NCI-H345 (cell line): ENCODE data around the gene LRCH1.
A peak's percentile ranks its signal among the peaks of the same experiment; 100 is the strongest.

Experiments
- DNase-seq: peaks from one replicate; lab custom pipeline; 2025; lab: John Stamatoyannopoulos, UW

The LRCH1 gene

DNA sequence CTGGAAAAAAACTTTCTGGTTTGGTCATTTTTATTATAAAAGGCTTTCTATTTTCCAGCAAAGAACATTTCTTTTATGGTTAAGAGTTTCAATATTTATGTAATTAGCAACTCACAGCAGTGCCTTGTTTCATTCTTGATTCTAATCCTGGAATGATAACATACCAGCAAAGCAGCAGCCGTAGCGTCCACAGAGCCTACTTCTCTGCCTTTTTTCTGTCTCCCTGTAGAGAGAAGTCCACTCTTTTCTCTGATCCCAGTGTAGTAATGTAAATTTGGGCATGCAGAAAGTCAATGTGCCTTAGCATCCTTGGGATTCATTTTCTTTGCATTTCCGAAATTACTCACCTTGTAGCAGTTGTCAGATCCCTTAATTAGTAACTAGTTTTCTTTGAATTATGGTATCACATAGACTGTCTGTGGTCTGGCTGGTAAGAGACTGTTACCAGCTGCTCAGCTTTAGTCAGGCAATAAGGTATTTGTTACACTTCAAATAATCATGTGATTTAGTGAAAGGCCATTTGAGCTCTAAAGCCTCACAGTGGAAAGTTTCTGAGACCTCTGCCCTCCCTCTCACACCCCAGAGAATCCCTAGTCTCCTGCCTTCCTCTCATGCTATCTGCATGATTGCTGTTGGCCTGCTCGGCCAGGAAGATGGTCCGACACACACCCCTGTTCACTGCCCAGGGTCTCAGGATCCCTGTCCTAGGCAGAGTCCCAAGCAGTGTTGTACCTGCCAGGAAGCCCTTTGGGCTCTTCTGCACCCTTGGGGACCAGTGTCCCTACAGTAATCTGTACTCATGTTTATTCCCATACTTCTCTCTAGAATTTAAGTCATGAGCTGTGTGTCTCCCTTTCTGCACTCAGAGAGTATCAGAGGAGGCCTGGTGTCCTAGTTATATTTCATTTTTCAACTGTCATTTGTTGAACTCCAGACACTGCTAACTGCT is 86.3 kb downstream of the LRCH1 start:
- no peak for DNase-seq

DNA sequence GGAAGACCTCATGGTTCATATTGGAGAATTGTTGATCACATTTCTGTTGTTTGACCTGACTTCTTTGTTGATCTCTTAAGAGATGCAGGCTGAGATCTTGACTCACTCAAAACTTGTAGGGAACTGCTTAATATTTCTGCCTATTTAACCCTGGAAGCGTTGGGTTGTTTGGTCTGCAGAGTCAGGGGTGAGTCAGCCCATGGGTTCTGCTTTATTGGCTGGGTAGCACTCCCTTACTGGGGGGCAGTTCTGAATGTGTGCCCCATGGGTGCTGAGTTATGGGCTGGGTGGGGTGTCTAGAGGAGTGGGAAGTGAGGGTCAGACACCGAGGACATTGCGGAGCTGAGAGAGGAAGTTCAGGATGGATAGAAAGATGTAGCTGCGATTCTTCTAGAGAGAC is 87.9 kb downstream of the LRCH1 start:
- DNase-seq, result no peak

DNA sequence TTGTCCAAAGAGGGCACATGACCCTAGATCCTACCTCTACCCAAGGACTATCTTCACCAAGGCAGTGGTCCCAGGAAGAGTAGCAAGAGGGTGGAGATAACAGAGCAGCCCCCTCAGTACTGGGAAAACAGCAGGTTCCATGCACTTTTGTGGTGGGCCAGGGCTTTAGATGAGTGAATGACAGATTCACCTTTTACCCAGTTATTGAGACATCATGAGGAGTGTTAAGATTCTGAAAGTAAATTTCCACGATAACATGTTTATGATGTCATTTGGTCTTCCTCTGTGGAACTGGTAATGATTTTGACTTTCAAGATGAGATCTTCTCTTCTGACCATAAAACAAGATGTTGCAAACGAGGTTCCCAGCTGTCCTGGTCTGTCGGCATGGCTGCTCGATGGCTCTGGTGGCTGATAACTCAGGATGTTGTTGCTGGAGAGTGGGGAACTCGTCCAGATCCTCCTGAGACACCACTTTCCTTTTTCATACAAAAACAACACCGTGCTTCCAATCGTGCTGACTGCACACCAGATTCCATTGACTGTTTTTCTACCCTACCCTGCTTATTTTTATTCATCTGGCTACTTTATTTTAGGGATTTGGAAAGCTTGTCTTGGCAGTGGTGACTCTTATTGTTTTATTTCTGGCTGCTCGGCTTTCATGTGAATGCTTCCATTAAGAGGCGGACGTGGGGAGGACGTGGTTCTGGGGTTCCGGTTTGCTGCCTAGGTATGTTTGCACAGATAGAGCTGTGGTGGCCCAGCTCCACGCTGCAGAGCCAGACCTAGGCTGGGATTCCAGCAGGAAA is 88.5 kb downstream of the LRCH1 start:
- no peak for DNase-seq

DNA sequence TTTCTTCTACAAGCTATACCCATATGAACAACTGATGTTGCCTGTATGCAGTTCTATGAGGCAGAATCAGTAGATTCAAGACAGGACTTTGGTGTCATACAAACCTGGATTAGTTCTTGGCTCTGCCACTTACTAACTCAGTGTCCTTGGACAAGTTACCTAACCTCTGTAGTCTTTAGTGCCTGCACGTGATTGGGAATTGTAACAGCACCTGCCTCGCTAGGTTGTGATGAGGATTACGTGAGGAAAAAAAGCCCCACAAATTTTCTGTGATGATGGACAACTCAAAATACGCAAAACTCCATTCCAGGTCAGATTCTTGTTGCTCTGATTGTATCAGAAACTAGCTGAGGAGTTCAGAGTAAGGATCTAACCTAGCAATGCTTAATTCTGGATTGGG is 89.3 kb downstream of the LRCH1 start:
- no peak for DNase-seq

DNA sequence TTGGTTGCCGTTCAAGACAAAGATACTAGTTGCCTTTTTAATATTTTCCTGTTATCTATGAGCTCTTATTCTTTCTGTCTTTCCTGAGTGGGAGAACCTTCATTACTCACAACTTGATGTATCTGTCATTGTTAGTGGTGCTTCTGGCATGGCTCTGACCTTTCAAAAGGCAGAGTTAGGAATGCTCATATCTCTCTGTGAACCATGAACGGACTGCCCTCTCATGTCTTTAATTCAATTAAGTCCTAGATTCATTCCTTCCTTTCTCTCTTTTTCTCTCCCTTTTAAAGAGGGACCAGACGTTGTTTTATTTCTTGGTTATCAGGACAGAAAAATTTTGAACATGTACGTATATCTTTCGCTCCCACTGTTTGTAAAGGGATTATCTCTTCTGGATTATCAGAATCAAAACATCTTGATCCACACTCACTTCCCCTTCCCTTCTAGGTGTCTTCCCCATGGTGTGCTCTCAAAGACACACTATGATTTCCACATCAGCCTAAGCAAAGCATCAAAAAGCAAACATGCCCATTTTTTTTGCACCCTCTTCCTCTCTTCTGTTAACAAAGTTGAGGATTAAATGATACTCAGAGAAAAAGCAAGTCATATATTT is 90.3 kb downstream of the LRCH1 start:
- DNase-seq, result no peak

DNA sequence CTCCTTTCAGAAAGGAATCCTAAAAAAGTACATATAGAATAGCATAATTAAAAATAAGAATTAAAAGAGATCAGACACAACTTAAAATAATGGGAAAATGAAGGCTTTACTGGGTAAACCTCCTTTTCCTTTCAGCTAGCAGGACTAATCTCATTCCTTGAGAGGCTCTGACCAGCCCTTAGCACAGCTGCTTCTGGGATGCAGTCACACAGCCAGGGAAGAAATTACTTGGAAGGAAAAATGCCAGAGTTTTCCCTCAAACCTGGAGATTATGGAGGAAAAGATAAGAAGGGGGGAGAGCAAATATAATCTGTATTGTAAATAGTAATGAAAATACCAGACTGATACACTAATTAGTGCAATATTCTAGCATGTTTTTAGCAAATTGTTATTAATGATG is 91.8 kb downstream of the LRCH1 start:
- no peak for DNase-seq

DNA sequence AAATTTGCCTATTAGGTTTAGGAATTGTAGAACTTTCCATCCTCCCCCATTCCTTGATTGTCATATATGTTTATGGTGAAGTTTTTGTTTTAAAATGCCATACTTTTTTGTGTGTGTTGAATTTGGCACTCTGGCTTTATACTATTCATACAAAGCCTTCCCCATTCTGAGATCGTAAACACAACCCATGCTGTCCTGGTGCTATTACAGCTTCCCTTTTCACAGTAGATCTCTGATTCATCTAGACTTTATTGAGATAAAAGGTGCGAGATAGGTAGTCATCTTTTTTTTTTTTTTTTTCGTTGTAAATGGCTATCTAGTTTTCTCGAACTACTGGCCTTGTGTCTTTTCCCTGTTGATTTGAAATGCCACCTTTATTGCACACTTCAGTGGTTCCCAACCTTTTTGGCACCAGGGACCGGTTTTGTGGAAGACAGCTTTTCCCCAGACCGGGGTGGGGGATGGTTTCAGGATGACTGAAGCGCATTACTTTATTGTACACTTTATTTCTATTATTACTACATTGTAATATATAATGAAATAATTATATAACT is 94.6 kb downstream of the LRCH1 start:
- DNase-seq, result no peak

DNA sequence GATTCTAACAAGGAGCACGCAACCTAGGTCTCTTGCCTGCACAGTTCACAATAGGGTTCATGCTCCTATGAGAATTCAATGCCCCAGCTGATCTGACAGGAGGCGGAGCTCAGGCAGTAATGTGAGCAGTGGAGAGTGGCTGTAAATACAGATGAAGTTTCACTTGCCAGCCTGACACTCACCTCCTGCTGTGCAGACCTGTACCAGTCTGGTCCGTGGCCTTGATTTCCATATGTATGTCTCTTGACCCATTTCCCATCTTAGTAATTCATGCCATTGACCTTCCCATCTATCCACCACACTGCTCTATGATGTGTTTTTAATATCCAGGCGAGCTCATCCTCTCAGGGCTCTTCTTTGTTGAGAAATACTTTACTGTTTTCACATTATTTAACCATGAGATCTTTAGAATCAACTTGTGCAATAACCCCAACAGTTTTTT is 95.2 kb downstream of the LRCH1 start:
- DNase-seq, result peak; percentile 67

DNA sequence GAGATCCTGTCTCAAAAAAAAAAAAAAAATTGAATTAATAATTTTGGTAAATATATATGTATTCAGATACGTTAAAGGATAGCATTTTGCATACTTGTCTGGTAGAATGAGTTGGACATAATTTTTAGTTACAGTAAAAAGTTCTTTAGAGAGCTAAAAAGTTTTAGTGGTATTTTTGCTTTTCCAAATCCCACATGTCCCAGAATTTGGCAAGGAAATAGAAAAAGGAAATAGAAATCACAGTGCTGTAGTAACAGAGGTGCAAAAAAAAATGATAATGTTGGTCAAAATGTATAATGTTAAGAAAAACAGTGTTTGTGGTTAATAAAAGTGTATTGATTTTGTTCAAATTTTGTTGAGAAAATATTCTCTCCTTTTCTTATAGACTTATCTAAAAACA is 96.8 kb downstream of the LRCH1 start:
- DNase-seq, result no peak

DNA sequence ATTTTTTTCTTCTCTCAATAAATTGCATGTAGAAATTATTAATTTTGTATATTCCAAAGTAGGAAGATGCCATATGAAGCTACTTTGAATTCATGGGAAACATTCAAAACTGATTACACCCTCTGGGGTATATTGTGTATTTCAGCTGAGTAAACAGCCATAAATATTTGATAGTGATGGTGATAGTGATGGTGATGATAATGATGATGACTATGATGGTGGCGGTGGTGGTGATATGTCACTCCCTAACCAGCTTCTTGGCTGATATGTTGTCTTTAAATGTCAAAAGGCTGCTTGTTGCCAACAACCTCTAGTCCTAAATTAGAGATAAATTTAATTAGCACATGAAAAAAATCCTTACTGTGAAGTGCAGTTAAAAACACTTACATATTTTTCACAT is 102.0 kb downstream of the LRCH1 start:
- no peak for DNase-seq

DNA sequence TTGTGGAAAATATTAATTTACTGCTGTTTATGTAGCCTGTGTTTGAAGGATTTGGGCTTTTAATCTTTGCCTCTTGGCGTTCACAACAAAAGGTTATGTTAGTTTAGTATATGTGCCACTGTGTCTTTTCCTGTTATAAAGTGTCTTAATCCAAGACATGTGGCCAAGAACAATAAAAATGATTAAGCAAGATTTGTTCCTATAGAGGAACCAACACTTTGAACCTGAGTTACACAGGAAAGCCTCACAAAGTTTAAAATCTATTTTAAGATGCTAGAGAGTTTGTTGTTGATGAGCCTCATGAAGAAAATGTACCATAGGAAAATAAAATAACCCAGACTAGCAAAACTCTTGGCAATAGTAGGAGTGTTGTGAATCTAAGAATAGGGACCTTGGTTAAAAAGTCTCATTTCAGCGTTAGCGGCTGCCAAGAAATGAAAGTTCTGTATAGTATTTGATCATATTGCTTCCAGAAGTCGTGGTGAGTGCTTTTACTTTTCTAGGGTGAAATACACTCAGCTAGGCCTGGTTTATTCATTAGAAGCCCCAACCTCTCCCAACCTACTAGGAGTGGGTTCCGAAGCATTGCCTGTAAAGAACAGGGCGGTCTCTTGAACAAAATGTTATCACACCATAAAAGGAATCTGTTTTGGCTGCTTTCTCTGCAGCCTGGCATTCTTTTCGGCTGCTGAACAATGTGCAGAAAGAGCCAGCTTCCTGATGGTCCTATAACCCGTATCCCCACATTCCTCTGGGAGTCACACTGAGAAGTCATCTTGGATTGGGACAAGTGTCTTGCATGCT is 102.6 kb downstream of the LRCH1 start:
- DNase-seq, result no peak

DNA sequence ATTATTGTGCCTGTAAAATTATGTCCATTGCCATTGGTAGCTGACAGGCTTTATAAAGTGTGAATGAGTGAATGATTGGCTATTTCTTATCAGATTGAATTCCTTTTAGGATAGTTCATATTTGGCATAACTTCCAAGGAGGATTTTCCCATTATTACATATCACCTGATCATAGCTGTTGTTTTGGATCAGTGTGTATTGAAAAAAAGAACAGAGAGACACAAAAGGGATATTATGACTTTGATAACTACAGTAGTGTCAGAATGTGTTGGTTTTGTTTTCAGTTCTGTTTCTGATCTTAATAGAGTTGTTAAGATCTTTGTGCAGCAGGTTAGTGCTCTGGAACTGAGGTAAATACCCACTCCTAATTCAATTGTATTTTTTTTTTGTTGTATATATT is 103.8 kb downstream of the LRCH1 start:
- no peak for DNase-seq

DNA sequence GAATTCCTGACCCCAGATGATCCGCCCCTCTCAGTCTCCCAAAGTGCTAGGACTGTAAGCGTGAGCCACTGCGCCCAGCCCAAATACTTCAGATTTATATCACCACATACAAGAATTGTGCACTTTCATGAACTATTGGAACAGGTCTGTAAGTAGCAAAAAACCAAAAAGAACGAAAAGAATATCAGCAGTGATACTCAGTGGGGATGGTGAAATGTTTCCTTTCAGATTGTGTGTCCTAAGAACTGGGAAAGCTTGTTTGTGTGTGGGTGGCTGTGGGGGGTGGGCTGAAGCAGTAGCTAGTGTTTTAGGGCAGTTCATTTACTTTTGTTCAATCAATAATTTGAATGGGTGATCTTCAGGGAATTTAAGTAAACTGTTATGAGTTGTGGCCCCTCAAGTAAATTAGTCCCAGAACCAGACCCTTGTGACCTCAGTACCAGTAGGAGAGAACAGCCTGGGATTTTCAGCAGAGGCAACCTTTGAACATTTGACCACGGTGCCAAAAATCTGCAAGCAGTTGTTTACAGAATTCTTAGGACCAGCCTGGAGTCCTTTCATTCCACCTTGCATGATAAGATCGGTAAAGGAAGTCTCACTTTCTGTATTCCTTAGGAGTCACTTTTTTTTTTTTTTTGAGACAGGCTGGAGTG is 106.6 kb downstream of the LRCH1 start:
- no peak for DNase-seq

DNA sequence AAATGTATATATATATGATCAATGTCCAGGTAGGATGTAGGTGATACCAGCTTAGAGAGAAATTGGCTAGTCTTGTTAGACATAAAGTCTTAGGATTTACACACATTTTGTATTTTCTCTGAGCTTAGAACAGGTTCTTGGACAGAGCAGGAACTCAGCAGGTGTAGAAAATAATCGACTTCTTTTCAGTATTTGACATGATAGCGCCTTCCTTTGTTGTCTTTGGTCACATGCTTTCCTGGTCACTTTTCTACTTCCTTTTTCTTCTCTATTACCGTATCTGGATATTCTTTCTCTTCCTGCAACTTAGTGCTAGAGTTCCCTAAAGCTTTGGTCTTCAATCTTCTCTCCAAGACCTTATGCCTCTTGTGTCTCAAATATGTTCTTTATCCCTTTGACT is 107.4 kb downstream of the LRCH1 start:
- DNase-seq, result no peak

DNA sequence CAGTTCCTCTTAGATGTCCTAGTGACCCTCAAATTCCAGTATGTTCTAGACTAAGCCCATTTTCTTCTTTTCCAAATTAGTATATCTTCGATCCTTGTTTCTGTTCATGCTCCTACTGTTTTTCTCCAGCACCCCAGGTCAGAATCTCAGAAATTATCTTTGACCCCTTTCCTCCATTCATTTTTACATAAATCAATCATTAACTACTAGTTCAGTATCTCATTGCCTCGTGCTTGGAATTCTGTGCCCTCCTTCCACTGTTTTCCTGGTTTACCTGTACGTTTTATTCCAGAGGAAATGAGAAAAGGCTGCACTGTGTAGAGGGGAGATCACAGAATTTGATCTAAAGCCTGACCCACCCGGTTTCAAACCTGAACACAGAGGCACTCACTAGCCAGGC is 107.9 kb downstream of the LRCH1 start:
- no peak for DNase-seq

DNA sequence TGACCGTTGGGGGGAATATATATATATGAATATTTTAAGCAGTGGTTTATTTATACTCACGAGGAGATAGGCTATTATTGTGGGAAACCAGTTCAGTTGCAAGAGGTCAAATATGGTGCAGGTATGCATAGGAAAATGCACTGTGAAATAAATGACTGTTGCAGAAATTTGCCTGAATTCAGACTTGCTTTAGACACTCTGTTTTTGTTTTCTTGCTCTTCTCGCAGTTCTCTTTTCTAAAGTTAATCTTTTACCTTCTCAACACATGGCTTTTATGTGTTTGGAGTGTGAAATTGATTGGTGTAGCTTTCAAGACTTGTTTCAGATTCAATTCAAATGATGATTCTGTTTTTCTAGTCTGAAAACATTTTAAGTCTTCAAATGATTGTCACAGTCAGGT is 109.7 kb downstream of the LRCH1 start:
- no peak for DNase-seq

DNA sequence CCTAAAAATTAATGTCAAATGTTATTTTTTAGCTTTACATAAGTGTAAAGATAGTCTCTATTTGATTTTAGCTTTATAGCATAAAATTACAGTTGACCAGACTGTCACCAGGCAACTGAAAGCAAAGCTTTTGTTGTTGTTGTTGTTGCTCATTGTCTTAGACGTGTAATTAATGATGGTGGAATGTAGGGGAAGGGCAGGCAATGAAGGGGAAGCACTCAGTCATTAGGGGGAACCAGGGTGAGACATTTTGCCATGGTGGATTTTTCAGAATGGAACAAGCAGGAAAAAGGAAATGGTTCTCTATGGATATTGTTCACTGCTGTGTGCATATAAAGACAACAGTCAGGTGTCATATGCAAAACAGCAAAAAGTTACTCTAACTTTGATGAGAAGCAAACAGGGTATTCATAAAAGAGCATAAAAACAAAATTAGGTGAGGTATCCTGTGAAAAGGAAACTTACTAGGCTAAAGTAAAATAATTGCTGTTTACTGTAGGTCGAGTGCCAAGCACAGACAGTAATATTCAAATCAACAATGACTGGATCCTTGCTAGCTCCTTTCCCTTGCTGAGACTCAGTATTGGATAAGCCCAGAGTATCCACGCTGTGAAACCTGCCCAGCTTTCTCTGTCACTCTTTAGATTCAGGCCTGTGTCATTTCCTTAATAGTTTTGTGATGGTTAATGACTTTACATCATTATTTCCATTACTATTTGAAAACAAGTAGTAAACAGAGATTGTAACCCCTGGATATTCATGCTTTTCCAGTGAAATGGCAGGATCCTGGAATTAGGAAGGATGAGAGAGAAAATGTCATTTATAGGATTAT is 110.5 kb downstream of the LRCH1 start:
- no peak for DNase-seq

DNA sequence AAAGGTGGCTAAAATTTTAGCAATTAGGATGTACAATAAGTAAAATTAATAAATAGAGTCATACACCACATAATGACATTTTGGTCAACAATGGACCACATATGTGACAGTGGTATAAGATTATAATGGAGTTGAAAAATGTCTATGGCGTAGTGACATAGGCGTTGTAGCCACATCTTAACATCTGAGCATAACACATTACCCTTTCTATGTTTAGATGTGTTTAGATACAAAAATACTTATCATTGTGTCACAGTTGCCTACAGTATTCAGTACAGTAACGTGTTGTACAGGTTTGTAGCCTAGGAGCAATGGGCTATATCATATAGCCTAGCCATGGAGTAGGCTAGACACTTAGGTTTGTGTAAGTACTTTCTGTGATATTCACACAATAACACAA is 111.2 kb downstream of the LRCH1 start:
- DNase-seq, result no peak

DNA sequence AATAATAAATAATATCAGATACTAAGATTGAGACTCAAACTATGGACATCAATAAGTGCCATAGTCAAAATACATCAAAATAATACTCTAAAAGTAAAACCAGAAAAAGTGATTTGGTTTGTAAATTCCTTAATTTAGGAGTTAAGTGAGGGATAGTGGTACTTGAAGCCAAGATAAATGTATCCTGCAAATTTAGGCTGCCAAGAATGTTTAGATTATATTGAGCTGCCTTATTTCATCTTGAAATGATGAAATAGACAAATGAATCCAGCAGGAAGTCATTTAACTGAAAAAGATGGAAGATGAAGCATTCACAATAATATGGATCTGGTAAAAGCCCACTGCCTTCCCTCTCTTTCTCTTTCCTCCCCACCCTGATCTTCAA is 112.3 kb downstream of the LRCH1 start:
- no peak for DNase-seq
